K562 (cell line): ENCODE data around the gene OR10G3. TPM values are rescaled to one million over a fixed set of nuclear protein-coding genes. Genes with fewer than 3 reads are reported as not detected.

ENCODE experiments used
- BRD9 ChIP-seq: fragments of 450-650 bp; IDR thresholded peaks from 2 replicates; pipeline ENCODE4 v1.6.1; 2018; ENCODE audit warnings: low read depth; ENCODE audit not compliant: partially characterized antibody
- FOXJ3 ChIP-seq: sonication (generic); formaldehyde crosslinking; IDR thresholded peaks from 2 replicates; pipeline ENCODE4 v1.4.0; 2020; ENCODE audit warnings: mild to moderate bottlenecking, missing genetic modification reagents
- GABPB1 ChIP-seq: sonication (generic); formaldehyde crosslinking; IDR thresholded peaks from 2 replicates; pipeline ENCODE4 v1.8.0; 2022; ENCODE audit warnings: mild to moderate bottlenecking, missing genetic modification reagents
- PPARD ChIP-seq: fragments of 250-450 bp; sonication (Bioruptor Pico); IDR thresholded peaks from 2 replicates; pipeline ENCODE4 v1.8.0; 2022; ENCODE audit warnings: inconsistent platforms, mild to moderate bottlenecking, moderate library complexity
- TEAD4 ChIP-seq, 2 experiments: sonication (generic) in 1 of 2; formaldehyde crosslinking in 1 of 2; IDR thresholded peaks; 2 replicates each; pipeline versions ENCODE4 v1.6.1 to v1.8.0; 2012 to 2022; ENCODE audit warnings: borderline replicate concordance in 1 of 2, inconsistent platforms in 1 of 2, low read length in 1 of 2, mild to moderate bottlenecking in 1 of 2, missing genetic modification reagents in 1 of 2
- ZNF197 ChIP-seq: fragments of 200-800 bp; sonication (Bioruptor generic); IDR thresholded peaks from 2 replicates; pipeline ENCODE4 v1.6.1; 2016; ENCODE audit warnings: low read depth, missing genetic modification characterization, missing compliant biosample characterization
- polyA plus RNA-seq, 8 experiments: library from polyadenylated mRNA; depleted of rRNA in 4 of 8; stranded (reverse) in 5 of 8; unstranded in 3 of 8; fragments of >200 nt; fragmentation: Nextera tagmentation in 2 of 8; fragmentation: Illumina TruSeq in 1 of 8; extraction: Ambion mirVana in 2 of 8; extraction: Trizol in 1 of 8; gene quantifications; 2 replicates each; pipeline versions ENCODE4 v1.2.1 to v1.2.3, GENCODE V29; 2011 to 2014; ENCODE audit warnings: inconsistent platforms in 1 of 8, missing spikeins in 1 of 8
- total RNA-seq, 7 experiments: library from RNA; depleted of rRNA in 6 of 7; stranded (reverse); fragments of >200 nt in 6 of 7; fragmentation: Illumina TruSeq in 2 of 7; extraction: Trizol in 2 of 7; gene quantifications; 2 replicates each; pipeline versions ENCODE4 v1.2.1 to v1.2.3, GENCODE V29; 2011 to 2021; ENCODE audit warnings: low replicate concordance in 1 of 7
- TF ChIP-seq, protein P1 (sequence below): fragments of 450-650 bp; formaldehyde crosslinking; IDR thresholded peaks from 2 replicates; pipeline ENCODE4 v1.4.0; 2020; ENCODE audit warnings: mild to moderate bottlenecking, moderate library complexity
- TF ChIP-seq, protein P2 (sequence below): fragments of 450-650 bp; IDR thresholded peaks from 2 replicates; pipeline ENCODE4 v1.7.1; 2018; ENCODE audit warnings: mild to moderate bottlenecking, low read depth; ENCODE audit not compliant: partially characterized antibody
- TF ChIP-seq, protein P3 (sequence below): fragments of 200-800 bp; sonication (Bioruptor generic); IDR thresholded peaks from 2 replicates; pipeline ENCODE4 v1.6.1; 2016; ENCODE audit warnings: missing genetic modification characterization, missing compliant biosample characterization
- TF ChIP-seq, protein P4 (sequence below): fragments of 450-650 bp; IDR thresholded peaks from 2 replicates; pipeline ENCODE4 v1.6.1; 2016; ENCODE audit warnings: borderline replicate concordance
- TF ChIP-seq, protein P5 (sequence below), 3 experiments: IDR thresholded peaks in 2 of 3; conservative IDR thresholded peaks in 1 of 3; 2 replicates each; pipeline ENCODE4 v1.5.1; 2011 to 2012; ENCODE audit warnings: low read length in 3 of 3, mild to moderate bottlenecking in 3 of 3, control low read depth in 2 of 3, improper control_type of control experiment in 1 of 3, inconsistent platforms in 1 of 3, low read depth in 1 of 3, mixed read lengths in 1 of 3, moderate library complexity in 1 of 3; ENCODE audit not compliant: insufficient read depth in 2 of 3

The OR10G3 gene
- total and polyA plus RNA-seq, 9 of the 15 experiments (the other 6 are each of a cell fraction or from before 2014, with no cell fraction given): not detected

DNA sequence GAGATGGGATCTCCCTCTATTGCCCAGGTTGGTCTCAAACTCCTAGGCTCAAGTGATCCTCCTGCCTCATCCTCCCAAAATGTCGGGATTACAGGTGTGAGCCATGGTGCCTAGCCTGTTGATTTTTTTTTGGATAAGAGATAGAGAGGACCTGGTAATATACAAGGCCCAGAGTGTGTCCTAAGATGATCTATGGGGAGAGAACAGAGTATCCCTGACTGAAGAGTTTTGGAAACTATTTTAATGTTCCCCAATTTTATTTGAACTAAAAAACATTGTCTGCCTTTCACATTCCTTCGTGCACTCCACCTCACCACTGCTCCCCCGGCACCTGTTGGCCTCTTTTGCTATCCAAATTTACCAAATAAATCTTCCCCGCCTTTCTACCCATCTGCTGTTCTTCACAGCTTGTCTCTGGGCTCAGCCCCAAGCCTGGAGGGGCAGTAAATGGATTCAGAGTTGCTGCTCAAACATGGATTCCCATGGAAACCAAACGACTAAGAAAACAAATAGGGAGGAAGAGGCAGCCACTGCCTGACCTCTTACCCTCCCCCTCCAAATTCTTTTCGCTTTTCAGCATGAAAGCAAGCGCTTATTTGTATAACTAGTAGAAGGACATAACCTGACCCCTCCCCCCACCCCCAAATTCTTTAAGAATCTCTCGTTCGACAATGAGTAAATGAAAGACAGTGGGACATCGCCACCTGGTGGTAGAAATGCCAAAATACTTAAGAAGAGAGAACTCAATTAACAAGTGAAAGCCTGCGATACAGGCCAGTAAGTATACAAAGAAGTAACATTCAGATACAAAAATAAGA lies 22.6 kb downstream of the OR10G3 start (continued):
- TF ChIP-seq ZNF197 (no peak), TEAD4 (IDR thresholded peaks at IDR 0.05; ENCODE audit: low read length) (peak; percentile 69), TEAD4 (CRISPR knock-in tag; IDR thresholded peaks at IDR 0.05; ENCODE audit: borderline replicate concordance) (no peak), FOXJ3 (CRISPR knock-in tag) (peak; percentile 78), GABPB1 (CRISPR knock-in tag) (no peak), PPARD (CRISPR knock-in tag) (no peak), BRD9 (peak; percentile 69)
- TF ChIP-seq, protein P1, sequence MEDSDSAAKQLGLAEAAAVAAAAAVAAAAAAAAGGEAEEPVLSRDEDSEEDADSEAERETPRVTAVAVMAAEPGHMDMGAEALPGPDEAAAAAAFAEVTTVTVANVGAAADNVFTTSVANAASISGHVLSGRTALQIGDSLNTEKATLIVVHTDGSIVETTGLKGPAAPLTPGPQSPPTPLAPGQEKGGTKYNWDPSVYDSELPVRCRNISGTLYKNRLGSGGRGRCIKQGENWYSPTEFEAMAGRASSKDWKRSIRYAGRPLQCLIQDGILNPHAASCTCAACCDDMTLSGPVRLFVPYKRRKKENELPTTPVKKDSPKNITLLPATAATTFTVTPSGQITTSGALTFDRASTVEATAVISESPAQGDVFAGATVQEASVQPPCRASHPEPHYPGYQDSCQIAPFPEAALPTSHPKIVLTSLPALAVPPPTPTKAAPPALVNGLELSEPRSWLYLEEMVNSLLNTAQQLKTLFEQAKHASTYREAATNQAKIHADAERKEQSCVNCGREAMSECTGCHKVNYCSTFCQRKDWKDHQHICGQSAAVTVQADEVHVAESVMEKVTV (CRISPR knock-in tag): peak; percentile 43
- TF ChIP-seq, protein P2, sequence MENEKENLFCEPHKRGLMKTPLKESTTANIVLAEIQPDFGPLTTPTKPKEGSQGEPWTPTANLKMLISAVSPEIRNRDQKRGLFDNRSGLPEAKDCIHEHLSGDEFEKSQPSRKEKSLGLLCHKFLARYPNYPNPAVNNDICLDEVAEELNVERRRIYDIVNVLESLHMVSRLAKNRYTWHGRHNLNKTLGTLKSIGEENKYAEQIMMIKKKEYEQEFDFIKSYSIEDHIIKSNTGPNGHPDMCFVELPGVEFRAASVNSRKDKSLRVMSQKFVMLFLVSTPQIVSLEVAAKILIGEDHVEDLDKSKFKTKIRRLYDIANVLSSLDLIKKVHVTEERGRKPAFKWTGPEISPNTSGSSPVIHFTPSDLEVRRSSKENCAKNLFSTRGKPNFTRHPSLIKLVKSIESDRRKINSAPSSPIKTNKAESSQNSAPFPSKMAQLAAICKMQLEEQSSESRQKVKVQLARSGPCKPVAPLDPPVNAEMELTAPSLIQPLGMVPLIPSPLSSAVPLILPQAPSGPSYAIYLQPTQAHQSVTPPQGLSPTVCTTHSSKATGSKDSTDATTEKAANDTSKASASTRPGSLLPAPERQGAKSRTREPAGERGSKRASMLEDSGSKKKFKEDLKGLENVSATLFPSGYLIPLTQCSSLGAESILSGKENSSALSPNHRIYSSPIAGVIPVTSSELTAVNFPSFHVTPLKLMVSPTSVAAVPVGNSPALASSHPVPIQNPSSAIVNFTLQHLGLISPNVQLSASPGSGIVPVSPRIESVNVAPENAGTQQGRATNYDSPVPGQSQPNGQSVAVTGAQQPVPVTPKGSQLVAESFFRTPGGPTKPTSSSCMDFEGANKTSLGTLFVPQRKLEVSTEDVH: peak; percentile 18
- TF ChIP-seq, protein P3, sequence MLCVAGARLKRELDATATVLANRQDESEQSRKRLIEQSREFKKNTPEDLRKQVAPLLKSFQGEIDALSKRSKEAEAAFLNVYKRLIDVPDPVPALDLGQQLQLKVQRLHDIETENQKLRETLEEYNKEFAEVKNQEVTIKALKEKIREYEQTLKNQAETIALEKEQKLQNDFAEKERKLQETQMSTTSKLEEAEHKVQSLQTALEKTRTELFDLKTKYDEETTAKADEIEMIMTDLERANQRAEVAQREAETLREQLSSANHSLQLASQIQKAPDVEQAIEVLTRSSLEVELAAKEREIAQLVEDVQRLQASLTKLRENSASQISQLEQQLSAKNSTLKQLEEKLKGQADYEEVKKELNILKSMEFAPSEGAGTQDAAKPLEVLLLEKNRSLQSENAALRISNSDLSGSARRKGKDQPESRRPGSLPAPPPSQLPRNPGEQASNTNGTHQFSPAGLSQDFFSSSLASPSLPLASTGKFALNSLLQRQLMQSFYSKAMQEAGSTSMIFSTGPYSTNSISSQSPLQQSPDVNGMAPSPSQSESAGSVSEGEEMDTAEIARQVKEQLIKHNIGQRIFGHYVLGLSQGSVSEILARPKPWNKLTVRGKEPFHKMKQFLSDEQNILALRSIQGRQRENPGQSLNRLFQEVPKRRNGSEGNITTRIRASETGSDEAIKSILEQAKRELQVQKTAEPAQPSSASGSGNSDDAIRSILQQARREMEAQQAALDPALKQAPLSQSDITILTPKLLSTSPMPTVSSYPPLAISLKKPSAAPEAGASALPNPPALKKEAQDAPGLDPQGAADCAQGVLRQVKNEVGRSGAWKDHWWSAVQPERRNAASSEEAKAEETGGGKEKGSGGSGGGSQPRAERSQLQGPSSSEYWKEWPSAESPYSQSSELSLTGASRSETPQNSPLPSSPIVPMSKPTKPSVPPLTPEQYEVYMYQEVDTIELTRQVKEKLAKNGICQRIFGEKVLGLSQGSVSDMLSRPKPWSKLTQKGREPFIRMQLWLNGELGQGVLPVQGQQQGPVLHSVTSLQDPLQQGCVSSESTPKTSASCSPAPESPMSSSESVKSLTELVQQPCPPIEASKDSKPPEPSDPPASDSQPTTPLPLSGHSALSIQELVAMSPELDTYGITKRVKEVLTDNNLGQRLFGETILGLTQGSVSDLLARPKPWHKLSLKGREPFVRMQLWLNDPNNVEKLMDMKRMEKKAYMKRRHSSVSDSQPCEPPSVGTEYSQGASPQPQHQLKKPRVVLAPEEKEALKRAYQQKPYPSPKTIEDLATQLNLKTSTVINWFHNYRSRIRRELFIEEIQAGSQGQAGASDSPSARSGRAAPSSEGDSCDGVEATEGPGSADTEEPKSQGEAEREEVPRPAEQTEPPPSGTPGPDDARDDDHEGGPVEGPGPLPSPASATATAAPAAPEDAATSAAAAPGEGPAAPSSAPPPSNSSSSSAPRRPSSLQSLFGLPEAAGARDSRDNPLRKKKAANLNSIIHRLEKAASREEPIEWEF (CRISPR knock-in tag): no peak
- TF ChIP-seq, protein P4, sequence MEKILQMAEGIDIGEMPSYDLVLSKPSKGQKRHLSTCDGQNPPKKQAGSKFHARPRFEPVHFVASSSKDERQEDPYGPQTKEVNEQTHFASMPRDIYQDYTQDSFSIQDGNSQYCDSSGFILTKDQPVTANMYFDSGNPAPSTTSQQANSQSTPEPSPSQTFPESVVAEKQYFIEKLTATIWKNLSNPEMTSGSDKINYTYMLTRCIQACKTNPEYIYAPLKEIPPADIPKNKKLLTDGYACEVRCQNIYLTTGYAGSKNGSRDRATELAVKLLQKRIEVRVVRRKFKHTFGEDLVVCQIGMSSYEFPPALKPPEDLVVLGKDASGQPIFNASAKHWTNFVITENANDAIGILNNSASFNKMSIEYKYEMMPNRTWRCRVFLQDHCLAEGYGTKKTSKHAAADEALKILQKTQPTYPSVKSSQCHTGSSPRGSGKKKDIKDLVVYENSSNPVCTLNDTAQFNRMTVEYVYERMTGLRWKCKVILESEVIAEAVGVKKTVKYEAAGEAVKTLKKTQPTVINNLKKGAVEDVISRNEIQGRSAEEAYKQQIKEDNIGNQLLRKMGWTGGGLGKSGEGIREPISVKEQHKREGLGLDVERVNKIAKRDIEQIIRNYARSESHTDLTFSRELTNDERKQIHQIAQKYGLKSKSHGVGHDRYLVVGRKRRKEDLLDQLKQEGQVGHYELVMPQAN: no peak
- TF ChIP-seq, protein P5, sequence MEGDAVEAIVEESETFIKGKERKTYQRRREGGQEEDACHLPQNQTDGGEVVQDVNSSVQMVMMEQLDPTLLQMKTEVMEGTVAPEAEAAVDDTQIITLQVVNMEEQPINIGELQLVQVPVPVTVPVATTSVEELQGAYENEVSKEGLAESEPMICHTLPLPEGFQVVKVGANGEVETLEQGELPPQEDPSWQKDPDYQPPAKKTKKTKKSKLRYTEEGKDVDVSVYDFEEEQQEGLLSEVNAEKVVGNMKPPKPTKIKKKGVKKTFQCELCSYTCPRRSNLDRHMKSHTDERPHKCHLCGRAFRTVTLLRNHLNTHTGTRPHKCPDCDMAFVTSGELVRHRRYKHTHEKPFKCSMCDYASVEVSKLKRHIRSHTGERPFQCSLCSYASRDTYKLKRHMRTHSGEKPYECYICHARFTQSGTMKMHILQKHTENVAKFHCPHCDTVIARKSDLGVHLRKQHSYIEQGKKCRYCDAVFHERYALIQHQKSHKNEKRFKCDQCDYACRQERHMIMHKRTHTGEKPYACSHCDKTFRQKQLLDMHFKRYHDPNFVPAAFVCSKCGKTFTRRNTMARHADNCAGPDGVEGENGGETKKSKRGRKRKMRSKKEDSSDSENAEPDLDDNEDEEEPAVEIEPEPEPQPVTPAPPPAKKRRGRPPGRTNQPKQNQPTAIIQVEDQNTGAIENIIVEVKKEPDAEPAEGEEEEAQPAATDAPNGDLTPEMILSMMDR (IDR thresholded peaks at IDR 0.05 in 2 of 3, conservative IDR thresholded peaks at IDR 0.05 in 1 of 3; ENCODE audit: insufficient read depth in 2 of 3, low read depth in 1 of 3, low read length in 3 of 3): peak; percentile 49 to 81 (median 60); a peak in 5 of 6 replicates
